ENCODE results near the gene MFN1. TPM values are rescaled to one million over a fixed set of nuclear protein-coding genes. Genes with fewer than 3 reads are reported as not detected.

The MFN1 gene
- total and polyA plus RNA-seq, 2 of the 13 experiments (the other 11 are each of a cell fraction or from before 2014, with no cell fraction given) = 25.2 to 37.5 TPM

DNA sequence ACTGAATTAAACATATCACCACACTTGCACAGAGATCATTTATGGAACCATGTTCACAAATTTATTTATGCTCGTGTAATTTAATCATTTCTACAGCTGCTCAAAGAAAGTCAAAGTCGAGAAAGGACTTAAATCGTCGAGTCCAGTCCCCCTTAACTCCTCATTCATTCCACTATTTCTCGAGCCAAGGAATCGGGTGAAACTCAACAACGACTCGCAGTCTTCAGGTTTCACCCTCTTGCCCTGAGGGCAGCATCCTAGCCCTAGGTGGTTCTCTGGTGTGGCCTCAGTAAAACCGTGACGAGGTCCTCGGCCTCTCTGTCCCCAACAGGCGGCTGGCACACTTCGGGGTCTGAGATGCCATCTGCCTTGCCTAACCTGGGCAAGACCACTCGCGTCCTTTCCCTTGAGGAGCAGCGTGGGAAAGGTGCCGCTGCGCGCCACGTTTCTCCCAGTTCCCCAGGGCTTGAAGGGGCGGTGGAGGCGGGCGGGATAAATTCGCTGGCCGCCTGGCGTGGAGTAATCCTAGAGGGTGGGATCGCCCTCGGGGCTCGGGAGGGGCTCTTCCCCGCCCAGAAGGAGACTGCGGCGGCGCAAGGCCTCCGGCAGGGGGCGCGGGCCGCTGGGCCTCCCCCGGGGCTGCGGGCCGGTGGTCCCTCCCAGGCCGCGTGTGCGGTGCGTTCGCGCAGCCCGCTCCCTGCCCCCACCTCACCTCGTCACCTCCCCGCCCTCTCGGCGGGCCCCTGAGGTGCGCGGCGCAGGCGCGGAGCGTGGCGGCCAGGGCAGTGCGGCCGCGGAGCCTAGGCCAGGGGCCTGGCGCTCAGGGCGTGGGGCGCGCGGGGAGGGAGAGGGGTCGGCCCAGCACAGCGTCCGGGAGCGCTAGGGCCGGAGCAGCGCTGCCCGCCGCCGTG lies 25.0 kb upstream of the MFN1 start, which contains the start of gene ZNF639 (continued):
- TF ChIP-seq PAWR (CRISPR knock-in tag; IDR thresholded peaks at IDR 0.05; ENCODE audit: borderline replicate concordance) (no peak), NR2C2 (CRISPR knock-in tag; IDR thresholded peaks at IDR 0.05; ENCODE audit: borderline replicate concordance) (peak; percentile 33; the same call in 1 of the 2 replicates), HMGA1 (CRISPR knock-in tag; conservative IDR thresholded peaks at IDR 0.05) (no peak), XRCC5 (optimal IDR thresholded peaks at IDR 0.05; ENCODE audit: low read length) (peak; percentile 69), ZKSCAN5 (CRISPR knock-in tag; IDR thresholded peaks at IDR 0.05) (no peak), ZNF510 (CRISPR knock-in tag; IDR thresholded peaks at IDR 0.05; ENCODE audit: low read depth) (no peak; the same call in 1 of the 2 replicates), ZNF180 (CRISPR knock-in tag; IDR thresholded peaks at IDR 0.05; ENCODE audit: borderline replicate concordance, low read depth) (no peak), RFXANK (CRISPR knock-in tag; IDR thresholded peaks at IDR 0.05) (no peak), MTF2 (CRISPR knock-in tag; IDR thresholded peaks at IDR 0.05; ENCODE audit: borderline replicate concordance) (no peak), ZNF615 (CRISPR knock-in tag; IDR thresholded peaks at IDR 0.05; ENCODE audit: borderline replicate concordance) (no peak), MAZ (IDR thresholded peaks at IDR 0.05; ENCODE audit: borderline replicate concordance, low read depth, low read length) (peak; percentile 96), MAZ (CRISPR knock-in tag; IDR thresholded peaks at IDR 0.05; ENCODE audit: low read depth) (peak; percentile 98), RBAK (CRISPR knock-in tag; IDR thresholded peaks at IDR 0.05) (no peak), CHCHD3 (CRISPR knock-in tag; IDR thresholded peaks at IDR 0.05) (0 out of 2 replicates have a peak, but pooled peaks have one; percentile 15), ZNF232 (CRISPR knock-in tag; IDR thresholded peaks at IDR 0.05; ENCODE audit: borderline replicate concordance) (no peak), ZNF350 (CRISPR knock-in tag; IDR thresholded peaks at IDR 0.05; ENCODE audit: borderline replicate concordance, low read depth) (no peak), ZFAT (CRISPR knock-in tag; conservative IDR thresholded peaks at IDR 0.05) (no peak), MIER2 (CRISPR knock-in tag; IDR thresholded peaks at IDR 0.05) (no peak), MED13 (CRISPR knock-in tag; IDR thresholded peaks at IDR 0.05) (no peak), TP53 (CRISPR knock-in tag; conservative IDR thresholded peaks at IDR 0.05) (0 out of 2 replicates have a peak, but pooled peaks have one; percentile 64)
- TF ChIP-seq, protein P1, sequence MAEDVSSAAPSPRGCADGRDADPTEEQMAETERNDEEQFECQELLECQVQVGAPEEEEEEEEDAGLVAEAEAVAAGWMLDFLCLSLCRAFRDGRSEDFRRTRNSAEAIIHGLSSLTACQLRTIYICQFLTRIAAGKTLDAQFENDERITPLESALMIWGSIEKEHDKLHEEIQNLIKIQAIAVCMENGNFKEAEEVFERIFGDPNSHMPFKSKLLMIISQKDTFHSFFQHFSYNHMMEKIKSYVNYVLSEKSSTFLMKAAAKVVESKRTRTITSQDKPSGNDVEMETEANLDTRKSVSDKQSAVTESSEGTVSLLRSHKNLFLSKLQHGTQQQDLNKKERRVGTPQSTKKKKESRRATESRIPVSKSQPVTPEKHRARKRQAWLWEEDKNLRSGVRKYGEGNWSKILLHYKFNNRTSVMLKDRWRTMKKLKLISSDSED (CRISPR knock-in tag; IDR thresholded peaks at IDR 0.05) = no peak
- TF ChIP-seq, protein P2, sequence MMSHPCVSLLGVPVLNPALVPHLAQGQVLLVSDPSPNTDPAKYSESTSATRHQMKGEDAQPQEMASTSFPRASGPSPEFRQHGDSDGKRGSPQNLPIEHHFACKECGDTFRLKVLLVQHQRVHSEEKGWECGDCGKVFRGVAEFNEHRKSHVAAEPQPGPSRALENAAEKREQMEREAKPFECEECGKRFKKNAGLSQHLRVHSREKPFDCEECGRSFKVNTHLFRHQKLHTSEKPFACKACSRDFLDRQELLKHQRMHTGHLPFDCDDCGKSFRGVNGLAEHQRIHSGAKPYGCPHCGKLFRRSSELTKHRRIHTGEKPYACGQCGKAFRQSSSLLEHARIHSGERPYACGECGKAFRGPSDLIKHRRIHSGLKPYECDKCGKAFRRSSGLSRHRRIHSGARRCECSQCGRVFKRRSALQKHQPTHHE (CRISPR knock-in tag; IDR thresholded peaks at IDR 0.05; ENCODE audit: borderline replicate concordance) = no peak
- TF ChIP-seq, protein P3, sequence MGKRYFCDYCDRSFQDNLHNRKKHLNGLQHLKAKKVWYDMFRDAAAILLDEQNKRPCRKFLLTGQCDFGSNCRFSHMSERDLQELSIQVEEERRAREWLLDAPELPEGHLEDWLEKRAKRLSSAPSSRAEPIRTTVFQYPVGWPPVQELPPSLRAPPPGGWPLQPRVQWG (CRISPR knock-in tag; IDR thresholded peaks at IDR 0.05; ENCODE audit: borderline replicate concordance, low read depth) = no peak
- TF ChIP-seq, protein P4, sequence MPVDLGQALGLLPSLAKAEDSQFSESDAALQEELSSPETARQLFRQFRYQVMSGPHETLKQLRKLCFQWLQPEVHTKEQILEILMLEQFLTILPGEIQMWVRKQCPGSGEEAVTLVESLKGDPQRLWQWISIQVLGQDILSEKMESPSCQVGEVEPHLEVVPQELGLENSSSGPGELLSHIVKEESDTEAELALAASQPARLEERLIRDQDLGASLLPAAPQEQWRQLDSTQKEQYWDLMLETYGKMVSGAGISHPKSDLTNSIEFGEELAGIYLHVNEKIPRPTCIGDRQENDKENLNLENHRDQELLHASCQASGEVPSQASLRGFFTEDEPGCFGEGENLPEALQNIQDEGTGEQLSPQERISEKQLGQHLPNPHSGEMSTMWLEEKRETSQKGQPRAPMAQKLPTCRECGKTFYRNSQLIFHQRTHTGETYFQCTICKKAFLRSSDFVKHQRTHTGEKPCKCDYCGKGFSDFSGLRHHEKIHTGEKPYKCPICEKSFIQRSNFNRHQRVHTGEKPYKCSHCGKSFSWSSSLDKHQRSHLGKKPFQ (CRISPR knock-in tag; IDR thresholded peaks at IDR 0.05; ENCODE audit: insufficient replicate concordance) = peak; percentile 92
- TF ChIP-seq, protein P5, sequence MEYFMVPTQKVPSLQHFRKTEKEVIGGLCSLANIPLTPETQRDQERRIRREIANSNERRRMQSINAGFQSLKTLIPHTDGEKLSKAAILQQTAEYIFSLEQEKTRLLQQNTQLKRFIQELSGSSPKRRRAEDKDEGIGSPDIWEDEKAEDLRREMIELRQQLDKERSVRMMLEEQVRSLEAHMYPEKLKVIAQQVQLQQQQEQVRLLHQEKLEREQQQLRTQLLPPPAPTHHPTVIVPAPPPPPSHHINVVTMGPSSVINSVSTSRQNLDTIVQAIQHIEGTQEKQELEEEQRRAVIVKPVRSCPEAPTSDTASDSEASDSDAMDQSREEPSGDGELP (IDR thresholded peaks at IDR 0.05; ENCODE audit: borderline replicate concordance, low read depth) = no peak; the same call in 1 of the 2 replicates
